ENCODE results near the gene ERBB4. TPM values are rescaled to one million over a fixed set of nuclear protein-coding genes. Genes with fewer than 3 reads are reported as not detected.

ERBB4 gene
- total RNA-seq, 4 donors from 2014 or later = 0.16 to 12.7 (median 0.27) TPM; not detected in 1

DNA sequence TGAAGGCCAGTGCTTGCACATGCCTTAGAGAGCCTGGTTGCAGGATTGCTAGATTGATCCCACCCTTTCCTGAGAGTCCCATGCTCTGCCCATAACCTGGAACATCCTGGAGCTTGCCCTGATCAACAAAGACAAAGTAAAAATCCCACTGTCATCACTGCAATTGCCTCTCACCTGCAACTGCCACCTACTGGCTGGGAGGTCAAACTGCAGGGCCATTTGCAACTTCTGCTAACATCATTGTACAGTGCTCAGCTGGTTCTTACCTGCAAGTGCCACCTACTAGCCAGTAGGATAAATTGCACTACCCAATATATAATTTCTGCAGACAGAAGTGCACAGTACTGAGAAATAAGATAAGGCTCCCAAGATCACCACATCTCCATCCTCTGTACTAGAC is 1034.7 kb downstream of the ERBB4 start:
- Histone ChIP-seq H3K4me3 (no peak overlapping the region), H3K9me3 (no peaks in the 10 kb centered on the region), H3K36me3 (no peaks in the 10 kb centered on the region), H3K27me3 (no peaks in the 10 kb centered on the region), H3K27ac (no peak overlapping the region), H3K4me1 (no peaks in the 10 kb centered on the region)
- TF ChIP-seq EP300 (IDR thresholded peaks at IDR 0.05; ENCODE audit: low read depth) (no peak), POLR2A (IDR thresholded peaks at IDR 0.05) (no peak), CTCF (IDR thresholded peaks at IDR 0.05) (no peak), POLR2AphosphoS5 (IDR thresholded peaks at IDR 0.05) (no peak)
- intact Hi-C loops (cut with DNase I; ENCODE audit: low total_unique reads) = no loop called here
- in situ Hi-C loops (cut with MboI; ENCODE audit: low pct_ligation_motif_present in 1 of 4, low pct_unique_long_range_greater_than_20kb in 1 of 4, low sequenced_read_pairs in 3 of 4) = no loop called here
- no peak for DNase-seq

DNA sequence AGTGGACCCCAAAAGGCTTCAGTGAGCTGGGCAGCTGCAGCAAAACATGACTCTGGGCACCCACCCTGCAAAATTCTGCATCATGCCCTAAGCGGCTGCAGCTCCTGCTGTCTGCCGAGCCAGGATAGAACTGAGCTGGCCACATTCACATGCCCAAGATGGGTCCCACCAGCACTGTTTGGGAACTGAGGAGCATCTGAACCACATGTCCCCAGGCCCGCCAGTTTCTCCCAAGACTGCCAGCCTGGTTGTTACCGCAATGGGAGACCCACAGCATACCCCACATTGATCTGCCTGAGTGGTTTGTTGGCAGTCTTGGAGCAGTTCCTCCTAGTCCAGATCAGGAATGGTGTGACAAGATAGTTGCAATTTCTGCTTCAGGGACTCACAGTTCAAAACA is 1035.4 kb downstream of the ERBB4 start:
- H3K27ac ChIP-seq = no peak overlapping the region
- H3K36me3 ChIP-seq = no peaks in the 10 kb centered on the region
- 91% methylated on average over 4 of the region's 4 CpGs; no CpG with 5 or more reads in 1 of the 2 donors for WGBS, 2 donors (ENCODE audit: low coverage in 1 of 2)
- no peak for TF ChIP-seq POLR2AphosphoS5 (IDR thresholded peaks at IDR 0.05)
- no peak for TF ChIP-seq EP300 (IDR thresholded peaks at IDR 0.05; ENCODE audit: low read depth)
- no peak for TF ChIP-seq CTCF (IDR thresholded peaks at IDR 0.05)
- TF ChIP-seq POLR2A (IDR thresholded peaks at IDR 0.05) = no peak
- H3K9me3 ChIP-seq = no peaks in the 10 kb centered on the region
- no peak overlapping the region for H3K4me3 ChIP-seq
- DNase-seq = no peak
- no peaks in the 10 kb centered on the region for H3K4me1 ChIP-seq
- H3K27me3 ChIP-seq = no peaks in the 10 kb centered on the region
- intact Hi-C loops (cut with DNase I; ENCODE audit: low total_unique reads) (no loop called here), in situ Hi-C loops (cut with MboI; ENCODE audit: low pct_ligation_motif_present in 1 of 4, low pct_unique_long_range_greater_than_20kb in 1 of 4, low sequenced_read_pairs in 3 of 4) (no loop called here)

- Histone ChIP-seq H3K36me3 (no peaks in the 10 kb centered on the region), H3K27ac (no peak overlapping the region), H3K4me3 (no peak overlapping the region), H3K27me3 (no peaks in the 10 kb centered on the region), H3K9me3 (no peaks in the 10 kb centered on the region), H3K4me1 (no peaks in the 10 kb centered on the region)
- no peak for DNase-seq
- TF ChIP-seq EP300 (IDR thresholded peaks at IDR 0.05; ENCODE audit: low read depth) = no peak
- TF ChIP-seq CTCF (IDR thresholded peaks at IDR 0.05) = no peak
- TF ChIP-seq POLR2A (IDR thresholded peaks at IDR 0.05) = no peak
- TF ChIP-seq POLR2AphosphoS5 (IDR thresholded peaks at IDR 0.05) = no peak
- 0 to 44% methylated on average over 1 to 3 of the region's 3 CpGs for WGBS, 2 donors (ENCODE audit: low coverage in 1 of 2)
- intact Hi-C loops (cut with DNase I; ENCODE audit: low total_unique reads) = no loop called here
- in situ Hi-C loops (cut with MboI; ENCODE audit: low pct_ligation_motif_present in 1 of 4, low pct_unique_long_range_greater_than_20kb in 1 of 4, low sequenced_read_pairs in 3 of 4) = no loop called here
Measured at GRCh38 chr2:211498551-211499205, 1039.9 kb downstream of the ERBB4 start.

DNA sequence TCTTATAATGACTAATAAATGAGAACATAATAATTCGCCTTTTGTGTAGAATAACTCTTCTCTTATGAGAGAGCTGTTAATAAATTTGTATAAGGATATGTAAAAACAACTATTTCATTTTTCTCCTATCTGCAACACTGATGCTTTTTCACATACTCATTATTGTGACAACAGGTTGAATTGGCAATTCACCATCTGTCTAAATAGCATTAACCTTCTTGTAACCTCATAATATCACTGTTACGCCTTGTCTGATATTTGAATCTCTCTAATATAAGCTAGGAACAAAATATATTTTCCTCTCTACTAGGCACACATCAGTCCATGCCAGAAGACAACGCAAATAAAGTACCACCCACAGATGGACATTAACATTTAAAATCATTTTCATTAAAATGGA is 1043.3 kb downstream of the ERBB4 start:
- no peak overlapping the region for H3K4me3 ChIP-seq
- DNase-seq = no peak
- intact Hi-C loops (cut with DNase I; ENCODE audit: low total_unique reads) (no loop called here), in situ Hi-C loops (cut with MboI; ENCODE audit: low pct_ligation_motif_present in 1 of 4, low pct_unique_long_range_greater_than_20kb in 1 of 4, low sequenced_read_pairs in 3 of 4) (no loop called here)
- H3K9me3 ChIP-seq = no peaks in the 10 kb centered on the region
- no peaks in the 10 kb centered on the region for H3K36me3 ChIP-seq
- H3K27me3 ChIP-seq = no peaks in the 10 kb centered on the region
- TF ChIP-seq CTCF (IDR thresholded peaks at IDR 0.05) (no peak), POLR2A (IDR thresholded peaks at IDR 0.05) (no peak), POLR2AphosphoS5 (IDR thresholded peaks at IDR 0.05) (no peak), EP300 (IDR thresholded peaks at IDR 0.05; ENCODE audit: low read depth) (no peak)
- no peak overlapping the region for H3K27ac ChIP-seq
- 66 to 82% methylated on average over 3 of the region's 3 CpGs for WGBS, 2 donors (ENCODE audit: low coverage in 1 of 2)
- H3K4me1 ChIP-seq = no peaks in the 10 kb centered on the region

Data from transverse colon (tissue), 4 donors.